Measurements from ENCODE around the gene PRDM16. TPM values are rescaled to one million over a fixed set of nuclear protein-coding genes. Genes with fewer than 3 reads are reported as not detected.

PRDM16 gene
- total and polyA plus RNA-seq, 7 donors = 0.04 to 1.2 (median 0.31) TPM

DNA sequence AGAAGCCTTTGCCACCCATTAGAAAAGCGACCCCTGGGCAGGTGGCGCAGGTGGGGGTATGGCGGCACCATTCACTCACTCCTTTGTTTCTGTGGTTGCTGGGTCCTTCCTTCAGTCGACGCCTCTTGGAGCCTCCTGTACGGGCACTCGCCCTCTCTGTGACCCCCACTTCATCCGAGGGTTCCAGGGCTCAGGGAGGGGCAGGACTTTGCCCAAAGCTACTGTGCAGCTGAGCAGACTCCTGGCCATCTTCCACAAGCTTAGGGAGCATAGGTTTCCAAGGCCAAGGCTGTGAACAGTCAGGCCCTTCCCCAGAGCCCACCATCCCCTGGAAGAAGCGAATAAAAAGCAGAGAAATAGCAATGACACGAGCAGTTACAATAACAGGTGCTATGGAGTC is 194.8 kb downstream of the PRDM16 start:
- TF ChIP-seq, protein P1, sequence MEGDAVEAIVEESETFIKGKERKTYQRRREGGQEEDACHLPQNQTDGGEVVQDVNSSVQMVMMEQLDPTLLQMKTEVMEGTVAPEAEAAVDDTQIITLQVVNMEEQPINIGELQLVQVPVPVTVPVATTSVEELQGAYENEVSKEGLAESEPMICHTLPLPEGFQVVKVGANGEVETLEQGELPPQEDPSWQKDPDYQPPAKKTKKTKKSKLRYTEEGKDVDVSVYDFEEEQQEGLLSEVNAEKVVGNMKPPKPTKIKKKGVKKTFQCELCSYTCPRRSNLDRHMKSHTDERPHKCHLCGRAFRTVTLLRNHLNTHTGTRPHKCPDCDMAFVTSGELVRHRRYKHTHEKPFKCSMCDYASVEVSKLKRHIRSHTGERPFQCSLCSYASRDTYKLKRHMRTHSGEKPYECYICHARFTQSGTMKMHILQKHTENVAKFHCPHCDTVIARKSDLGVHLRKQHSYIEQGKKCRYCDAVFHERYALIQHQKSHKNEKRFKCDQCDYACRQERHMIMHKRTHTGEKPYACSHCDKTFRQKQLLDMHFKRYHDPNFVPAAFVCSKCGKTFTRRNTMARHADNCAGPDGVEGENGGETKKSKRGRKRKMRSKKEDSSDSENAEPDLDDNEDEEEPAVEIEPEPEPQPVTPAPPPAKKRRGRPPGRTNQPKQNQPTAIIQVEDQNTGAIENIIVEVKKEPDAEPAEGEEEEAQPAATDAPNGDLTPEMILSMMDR (IDR thresholded peaks at IDR 0.05) = no peak
- Histone ChIP-seq H3K27ac (no peak overlapping the region), H3K4me3 (no peak overlapping the region), H3K9me3 (no peaks in the 10 kb centered on the region), H3K27me3 (ENCODE audit: insufficient read depth in 3 of 3, low read length in 2 of 3) (peaks cover 0 to 20% (median 12%) of the 10 kb centered on the region in 3 donors), H3K36me3 (ENCODE audit: insufficient read depth in 1 of 2, low read depth in 1 of 2) (no peaks in the 10 kb centered on the region), H3K4me1 (no peaks in the 10 kb centered on the region)
- no peak for ATAC-seq
- WGBS, 3 donors = 73 to 77% (median 74%) methylated on average over 10 of the region's 10 CpGs
- DNase-seq = no peak
- intact Hi-C loops (cut with DNase I) = no loop called here

DNA sequence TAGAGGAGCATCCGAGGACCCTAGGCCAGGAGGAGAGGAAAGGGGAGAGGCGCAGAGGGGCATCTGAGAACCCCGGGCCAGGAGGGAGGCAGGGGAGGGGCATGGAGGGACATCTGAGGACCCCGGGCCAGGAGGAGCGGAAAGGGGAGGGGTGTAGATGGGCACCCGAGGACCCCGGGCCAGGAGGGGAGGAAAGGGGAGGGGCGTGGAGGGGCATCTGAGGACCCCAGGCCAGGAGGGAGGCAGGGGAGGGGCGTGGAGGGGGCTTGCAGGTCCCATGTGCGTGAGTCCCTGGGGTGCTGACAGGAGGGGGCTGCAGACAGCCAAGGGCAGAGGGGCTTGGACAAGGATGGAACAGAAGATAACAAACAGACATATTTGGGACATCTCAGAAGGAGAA is 195.5 kb downstream of the PRDM16 start:
- no peak for ATAC-seq
- intact Hi-C loops (cut with DNase I) = no loop called here
- H3K27me3 ChIP-seq (ENCODE audit: insufficient read depth in 3 of 3, low read length in 2 of 3) = peaks cover 0 to 20% (median 12%) of the 10 kb centered on the region in 3 donors
- DNase-seq = no peak
- H3K27ac ChIP-seq = no peak overlapping the region
- TF ChIP-seq, protein P1 (IDR thresholded peaks at IDR 0.05) = no peak
- 65 to 74% (median 66%) methylated on average over 8 to 10 of the region's 10 CpGs for WGBS, 3 donors
- no peaks in the 10 kb centered on the region for H3K36me3 ChIP-seq (ENCODE audit: insufficient read depth in 1 of 2, low read depth in 1 of 2)
- no peaks in the 10 kb centered on the region for H3K9me3 ChIP-seq
- no peak overlapping the region for H3K4me3 ChIP-seq
- H3K4me1 ChIP-seq = no peaks in the 10 kb centered on the region

DNA sequence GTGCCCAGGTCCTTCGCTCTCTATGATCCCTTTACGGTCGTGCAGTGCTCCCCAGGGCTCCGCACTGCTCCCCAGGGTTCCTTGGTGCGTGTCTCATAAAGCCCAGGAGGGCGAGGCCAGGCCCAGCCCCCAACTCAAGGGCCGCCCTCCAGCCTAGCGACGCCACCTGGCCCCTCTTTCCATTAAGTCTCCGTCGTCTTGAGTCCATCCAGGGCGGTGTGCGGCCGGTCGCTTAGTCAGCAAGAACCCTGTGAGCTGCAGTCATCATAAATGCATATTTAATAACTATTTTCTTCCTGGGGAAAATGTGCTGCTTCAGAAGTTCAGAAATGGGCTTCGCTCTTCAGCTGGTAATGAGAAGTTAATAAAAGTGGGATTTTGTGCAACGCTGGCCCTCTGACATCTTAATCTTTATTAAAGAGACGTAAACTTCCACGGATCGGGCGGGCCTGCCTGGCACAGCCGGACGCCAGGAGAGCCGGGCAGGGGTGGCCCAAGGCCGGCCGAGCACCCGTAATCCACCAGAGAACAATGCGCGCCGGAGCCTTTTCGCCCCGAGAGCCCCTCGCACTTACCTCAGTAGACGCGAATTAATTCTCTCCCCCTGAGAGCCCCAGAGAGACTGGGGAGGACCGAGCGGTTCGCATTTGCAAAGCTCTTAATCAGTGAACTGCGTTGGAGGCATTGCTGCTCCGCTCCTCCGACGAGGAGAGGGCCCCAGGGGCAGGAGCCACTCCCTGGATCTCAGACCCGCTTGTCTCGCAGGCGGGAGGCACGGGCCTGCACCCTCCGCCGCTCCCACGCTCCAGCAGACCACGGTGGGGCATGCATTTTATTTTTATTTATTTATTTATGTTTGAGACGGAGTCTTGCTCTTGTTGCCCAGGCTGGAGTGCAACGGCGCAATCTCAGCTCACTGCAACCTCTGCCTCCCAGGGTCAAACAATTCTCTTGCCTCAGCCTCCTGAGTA is 197.1 kb downstream of the PRDM16 start:
- H3K27me3 ChIP-seq (ENCODE audit: insufficient read depth in 3 of 3, low read length in 2 of 3) = peaks cover 0 to 20% (median 14%) of the 10 kb centered on the region in 3 donors
- intact Hi-C loops (cut with DNase I) = loop anchor here in 1 of 2 donors (5.0 kb wide), 1 partner anchor 139 kb away; no protein-coding TSS in a partner anchor
- 75 to 85% (median 84%) methylated on average over 53 of the region's 53 CpGs for WGBS, 3 donors
- TF ChIP-seq, protein P1 (IDR thresholded peaks at IDR 0.05) = no peak
- no peak for DNase-seq
- ATAC-seq = no peak
- H3K4me3 ChIP-seq = no peak overlapping the region
- no peaks in the 10 kb centered on the region for H3K4me1 ChIP-seq
- H3K36me3 ChIP-seq (ENCODE audit: insufficient read depth in 1 of 2, low read depth in 1 of 2) = no peaks in the 10 kb centered on the region
- no peaks in the 10 kb centered on the region for H3K9me3 ChIP-seq
- H3K27ac ChIP-seq = no peak overlapping the region

DNA sequence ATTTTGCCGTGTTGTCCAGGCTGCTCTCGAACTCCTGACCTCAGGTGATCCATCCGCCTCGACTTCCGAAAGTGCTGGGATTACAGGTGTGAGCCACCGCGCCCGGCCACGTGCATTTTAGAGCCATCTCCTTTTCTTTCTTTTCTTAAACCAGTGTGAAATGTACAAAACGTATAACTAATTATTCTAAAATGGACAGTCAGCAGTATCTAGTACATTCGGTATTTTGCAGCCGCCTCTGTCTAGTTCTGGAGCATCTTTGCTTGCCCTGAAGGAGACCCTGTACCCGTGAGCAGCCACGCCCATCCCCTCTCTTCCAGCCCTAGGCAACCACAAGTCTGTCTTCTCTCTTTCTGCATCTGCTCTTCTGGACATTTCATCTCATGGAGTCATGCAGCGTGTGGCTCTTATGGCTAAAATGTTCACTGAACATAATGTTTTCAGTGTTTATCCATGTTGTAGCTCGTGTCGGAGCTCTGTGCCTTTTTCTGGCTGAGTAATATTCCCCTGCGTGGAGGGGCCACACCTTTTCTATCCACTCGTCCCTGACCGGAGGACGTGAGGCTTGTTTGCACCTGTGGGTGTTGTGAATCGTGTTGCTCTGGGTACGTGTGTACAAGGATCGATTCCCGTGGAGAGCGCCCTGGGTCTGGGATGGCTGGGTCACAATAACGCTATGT is 198.0 kb downstream of the PRDM16 start:
- whole genome bisulfite sequencing, 3 donors = 85 to 87% (median 86%) methylated on average over 27 of the region's 27 CpGs
- DNase-seq (no peak), ATAC-seq (no peak)
- intact Hi-C loops (cut with DNase I) = loop anchor here in 1 of 2 donors (5.0 kb wide), 1 partner anchor 140 kb away; no protein-coding TSS in a partner anchor
- no peaks in the 10 kb centered on the region for H3K4me1 ChIP-seq
- peaks cover 0 to 23% (median 14%) of the 10 kb centered on the region in 3 donors for H3K27me3 ChIP-seq (ENCODE audit: insufficient read depth in 3 of 3, low read length in 2 of 3)
- no peaks in the 10 kb centered on the region for H3K9me3 ChIP-seq
- H3K36me3 ChIP-seq (ENCODE audit: insufficient read depth in 1 of 2, low read depth in 1 of 2) = no peaks in the 10 kb centered on the region
- no peak overlapping the region for H3K4me3 ChIP-seq
- TF ChIP-seq, protein P1 (IDR thresholded peaks at IDR 0.05) = no peak
- H3K27ac ChIP-seq = no peak overlapping the region
